Psoas muscle (tissue), 8 donors: Measurements from ENCODE around the gene EGF. TPM values are rescaled to one million over a fixed set of nuclear protein-coding genes. Genes with fewer than 3 reads are reported as not detected.

ENCODE experiments used
- ATAC-seq, 4 donors: fragments of 200-7000 bp; cut with Tn5 transposase; one replicate each; pipeline ENCODE4 v1.9.1; 2020; ENCODE audit warnings: moderate library complexity in 3 of 4, mild to moderate bottlenecking in 2 of 4
- DNase-seq, 2 donors: peaks; one replicate each; pipeline ENCODE4 v3.0.0-alpha.2; 2020
- H3K27ac ChIP-seq: fragments of 200-600 bp; one replicate; pipeline ENCODE4 v1.8.0; 2022
- H3K27me3 ChIP-seq, 3 donors: fragments of 200-600 bp in 1 of 3; one replicate each; pipeline versions ENCODE4 v1.6.1 to v1.8.0; 2013 to 2022; ENCODE audit warnings: low read length in 2 of 3, mild to moderate bottlenecking in 2 of 3, moderate library complexity in 1 of 3; ENCODE audit not compliant: insufficient read depth in 3 of 3
- H3K36me3 ChIP-seq, 2 donors: fragments of 200-600 bp in 1 of 2; one replicate each; pipeline versions ENCODE4 v1.6.1 to v1.8.0; 2013 to 2022; ENCODE audit warnings: low read depth in 1 of 2, mild to moderate bottlenecking in 1 of 2, moderate library complexity in 1 of 2; ENCODE audit not compliant: insufficient read depth in 1 of 2
- H3K4me1 ChIP-seq: fragments of 200-600 bp; one replicate; pipeline ENCODE4 v1.8.0; 2022
- H3K4me3 ChIP-seq: fragments of 200-600 bp; one replicate; pipeline ENCODE4 v1.8.0; 2022; ENCODE audit warnings: mild to moderate bottlenecking
- H3K9me3 ChIP-seq: fragments of 200-600 bp; one replicate; pipeline ENCODE4 v1.8.0; 2022
- CTCF ChIP-seq: fragments of 200-600 bp; IDR thresholded peaks from one replicate; pipeline ENCODE4 v1.8.0; 2022; ENCODE audit warnings: antibody characterized with exemption
- WGBS, 3 donors: extraction: QIAGEN DNeasy Blood & Tissue Kit; methylation state at CpG; one replicate each; pipeline versions ENCODE4 v1.1.6 to v1.1.7; 2013; 5-methylcytosine and 5-hydroxymethylcytosine counted together
- intact Hi-C, 2 donors: fragments of 100-400 bp; cut with DNase I; formaldehyde crosslinking; loops; one replicate each; pipeline versions ENCODE4 v1.11.0 to v1.14.2; 2022
- polyA plus RNA-seq, 3 donors: library from polyadenylated mRNA; stranded (reverse); fragments of 200-250 nt; gene quantifications; one replicate each; pipeline ENCODE4 v1.2.3, GENCODE V29; 2013
- total RNA-seq, 4 donors: library from RNA; stranded (reverse); fragmentation: NEBNext Ultra II Directional in 2 of 4; extraction: Animal tissue kit (Norgen Biotek cat#: 25700) in 2 of 4; gene quantifications; one replicate each; pipeline versions ENCODE4 v1.2.1 to v1.2.4, GENCODE V29; 2021 to 2023
- donor health status: healthy with polysubstance abuse.
- donor health status: DM: no; HTN: no; CAD: no; lungs with moderate emphysema.
- donor health status: Bipolar disorder and iron deficiency.
- donor health status: healthy.
- donor health status: DM: yes; HTN: yes; CAD: no.
- donor health status: DM: no; HTN: no; CAD: no.
- donor health status: DM: no; HTN: no; CAD: no.
- donor health status: DM: yes; HTN: yes; CAD: no.

EGF gene
- total and polyA plus RNA-seq, 7 donors, result 2.5 to 92.4 (median 37.1) TPM

- Histone ChIP-seq H3K9me3 (no peaks in the 10 kb centered on the region), H3K27ac (no peak overlapping the region), H3K27me3 (no peaks in the 10 kb centered on the region), H3K4me1 (no peaks in the 10 kb centered on the region), H3K36me3 (no peaks in the 10 kb centered on the region), H3K4me3 (no peak overlapping the region)
- no peak for ATAC-seq
- no peak for DNase-seq
- intact Hi-C loops, result no loop called here
- 85 to 92% (median 85%) methylated on average over 3 of the region's 3 CpGs for WGBS, 3 donors
- no peak for TF ChIP-seq CTCF
Observed at GRCh38 chr4:110059556-110060191, 147.0 kb downstream of the EGF start.

- Histone ChIP-seq H3K36me3 (no peaks in the 10 kb centered on the region), H3K27ac (no peak overlapping the region), H3K4me1 (no peaks in the 10 kb centered on the region), H3K27me3 (no peaks in the 10 kb centered on the region), H3K4me3 (no peak overlapping the region), H3K9me3 (no peaks in the 10 kb centered on the region)
- ATAC-seq, result no peak
- 64 to 79% (median 78%) methylated on average over 2 of the region's 2 CpGs for WGBS, 3 donors
- no peak for TF ChIP-seq CTCF
- no peak for DNase-seq
- intact Hi-C loops, result no loop called here
Observed at GRCh38 chr4:110061076-110061475, 148.4 kb downstream of the EGF start.

Other genes starting within 250 kb of the EGF start
- gene CASP6, start 209.4 kb upstream of the EGF start, total RNA-seq, result 1 to 10 TPM; 2.7 to 4.6 (median 4.0) TPM
- 1 to 10 TPM; 4.2 to 8.9 (median 5.2) TPM for gene CASP6, start 209.4 kb upstream of the EGF start, polyA plus RNA-seq
- gene PLA2G12A, start 182.8 kb upstream of the EGF start, total RNA-seq, result 10 to 100 TPM; 31.9 to 52.5 (median 40.6) TPM
- 10 to 100 TPM; 19.1 to 30.9 (median 19.1) TPM for gene PLA2G12A, start 182.8 kb upstream of the EGF start, polyA plus RNA-seq
- 1 to 10 TPM; 3.5 to 6.1 (median 4.3) TPM for gene CFI, start 110.9 kb upstream of the EGF start, total RNA-seq
- 1 to 10 TPM; 2.9 to 5.7 (median 4.7) TPM for gene CFI, start 110.9 kb upstream of the EGF start, polyA plus RNA-seq
- gene GAR1, start 97.1 kb upstream of the EGF start, total RNA-seq, result 10 to 100 TPM in 3 of 4 donors, 1 to 10 TPM in 1; 7.7 to 17.9 (median 11.3) TPM
- 10 to 100 TPM; 14.4 to 54.5 (median 26.0) TPM for gene GAR1, start 97.1 kb upstream of the EGF start, polyA plus RNA-seq
- under 1 TPM in 2 of 4 donors, not detected in 2; 0.15 to 0.36 TPM for gene RRH, start 84.9 kb upstream of the EGF start, total RNA-seq
- gene RRH, start 84.9 kb upstream of the EGF start, polyA plus RNA-seq, result under 1 TPM in 2 of 3 donors, not detected in 1; 0.03 to 0.09 TPM
- gene LRIT3, start 64.8 kb upstream of the EGF start, total RNA-seq, result under 1 TPM in 3 of 4 donors, not detected in 1; 0.06 to 0.08 (median 0.08) TPM
- gene LRIT3, start 64.8 kb upstream of the EGF start, polyA plus RNA-seq, result under 1 TPM; 0.03 to 0.06 (median 0.03) TPM